ENCODE data around the gene PBX1. TPM values are rescaled to one million over a fixed set of nuclear protein-coding genes. Genes with fewer than 3 reads are reported as not detected.

Gene PBX1
- total and polyA plus RNA-seq, 2 experiments from 2014 or later = 40.0 to 104 TPM

GRCh38 chr1:164886101-164886500 is 327.1 kb downstream of the PBX1 start:
- Mint-ChIP-seq H3K9me3 (no peaks in the 10 kb centered on the region), H3K4me1 (no peaks in the 10 kb centered on the region), H3K27me3 (ENCODE audit: insufficient read depth, low read depth, poor library complexity) (no peaks in the 10 kb centered on the region), H3K36me3 (ENCODE audit: low read depth) (no peaks in the 10 kb centered on the region; the same call in 2 of the 3 replicates), H3K4me3 (no peak overlapping the region), H3K27ac (no peak overlapping the region)
- ATAC-seq (no peak), DNase-seq (ENCODE audit: low spot score) (no peak)
- Histone ChIP-seq H2AFZ (no peak overlapping the region), H3K79me2 (replicated peaks; ENCODE audit: insufficient read depth) (no peaks in the 10 kb centered on the region), H3K4me3 (no peak overlapping the region), H4K20me1 (replicated peaks; ENCODE audit: insufficient read depth) (no peaks in the 10 kb centered on the region), H3K9me2 (ENCODE audit: insufficient read depth) (peaks cover 9% of the 10 kb centered on the region; the same call in 1 of the 2 replicates), H3K4me1 (ENCODE audit: insufficient read depth) (no peaks in the 10 kb centered on the region), H3K27ac (ENCODE audit: low read depth) (no peak overlapping the region), H3K27me3 (ENCODE audit: insufficient read depth) (no peaks in the 10 kb centered on the region), H3K36me3 (ENCODE audit: insufficient read depth) (no peaks in the 10 kb centered on the region), H3F3A (replicated peaks; ENCODE audit: low read depth) (no peaks in the 10 kb centered on the region), H3K4me2 (no peak overlapping the region)
- TF ChIP-seq REST (IDR thresholded peaks at IDR 0.05; ENCODE audit: unreplicated experiment) (no peak), EZH2phosphoT487 (IDR thresholded peaks at IDR 0.05; ENCODE audit: unreplicated experiment) (no peak), ZNF114 (CRISPR knock-in tag; IDR thresholded peaks at IDR 0.05) (no peak), NANOG (IDR thresholded peaks at IDR 0.05; ENCODE audit: borderline replicate concordance) (no peak), STAT1 (IDR thresholded peaks at IDR 0.05; ENCODE audit: unreplicated experiment) (no peak), JUNB (IDR thresholded peaks at IDR 0.05; ENCODE audit: unreplicated experiment) (no peak), CREB1 (CRISPR knock-in tag; IDR thresholded peaks at IDR 0.05; ENCODE audit: low read depth) (no peak), ZNF331 (CRISPR knock-in tag; IDR thresholded peaks at IDR 0.05; ENCODE audit: low read depth) (no peak), POLR2AphosphoS5 (IDR thresholded peaks at IDR 0.05; ENCODE audit: low read depth) (no peak), EZH2 (IDR thresholded peaks at IDR 0.05; ENCODE audit: low read depth, unreplicated experiment) (no peak), ZNF462 (CRISPR knock-in tag; IDR thresholded peaks at IDR 0.05) (no peak), CTCF (conservative IDR thresholded peaks at IDR 0.05; ENCODE audit: low read depth in 2 of 2) (no peak), ETS1 (IDR thresholded peaks at IDR 0.05) (no peak)

All from GM23338 (cell line).